Measurements from ENCODE around the gene AJM1. TPM values are rescaled to one million over a fixed set of nuclear protein-coding genes. Genes with fewer than 3 reads are reported as not detected.
"Not testable (repeated sequence)": the region's sequence is repeated elsewhere in the genome, so short reads cannot be mapped to it uniquely, and the experiment has no call there.

Gene AJM1
- total RNA-seq, 1 donor, result 1.3 TPM

DNA sequence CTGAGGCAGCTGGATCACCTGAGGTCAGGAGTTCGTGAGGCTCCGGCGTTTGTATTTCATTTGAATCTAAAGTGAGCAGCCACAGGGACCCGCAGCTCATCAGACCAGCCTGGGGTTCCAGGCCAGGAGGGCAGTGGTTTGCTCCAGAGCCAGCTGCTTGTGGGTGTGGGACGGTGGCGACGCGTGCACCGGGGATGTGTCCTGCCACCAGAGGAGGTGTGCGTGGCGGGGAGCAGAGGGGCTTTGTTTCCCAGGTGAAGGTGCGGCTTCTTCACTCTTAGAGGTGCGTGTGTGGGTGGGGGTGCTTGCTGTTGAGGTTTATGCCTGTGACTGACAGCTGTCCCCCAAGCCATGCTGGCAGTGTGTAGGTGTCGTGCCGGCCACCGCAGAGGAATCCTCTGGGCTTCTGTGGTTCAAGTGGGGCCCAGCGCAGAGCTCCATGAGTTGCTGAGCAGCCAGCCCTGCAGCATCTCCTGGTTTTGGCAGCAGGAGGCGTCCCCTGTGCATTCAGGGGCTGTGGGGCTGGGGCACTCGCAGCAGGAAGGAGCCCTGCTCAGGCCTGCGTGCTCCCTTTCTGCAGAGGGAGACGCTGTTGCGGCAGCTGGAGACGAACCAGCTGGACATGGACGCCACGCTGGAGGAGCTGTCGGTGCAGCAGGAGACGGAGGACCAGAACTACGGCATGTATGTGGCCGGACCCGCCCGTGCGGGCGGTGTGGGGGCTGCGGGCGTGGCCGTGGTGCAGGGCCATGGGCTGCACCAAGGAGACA is 6.9 kb upstream of the AJM1 start:
- DNase-seq (ENCODE audit: low read depth), result no peak
- H3K4me3 ChIP-seq (ENCODE audit: low read depth, low read length), result no peak overlapping the region
- no peak for TF ChIP-seq CTCF (IDR thresholded peaks at IDR 0.05; ENCODE audit: insufficient read depth, low read length)

- no peak for DNase-seq (ENCODE audit: low read depth)
- no peak for TF ChIP-seq CTCF (IDR thresholded peaks at IDR 0.05; ENCODE audit: insufficient read depth, low read length)
- no peak overlapping the region for H3K4me3 ChIP-seq (ENCODE audit: low read depth, low read length)
Observed at GRCh38 chr9:136835932-136836904, 6.1 kb upstream of the AJM1 start.

DNA sequence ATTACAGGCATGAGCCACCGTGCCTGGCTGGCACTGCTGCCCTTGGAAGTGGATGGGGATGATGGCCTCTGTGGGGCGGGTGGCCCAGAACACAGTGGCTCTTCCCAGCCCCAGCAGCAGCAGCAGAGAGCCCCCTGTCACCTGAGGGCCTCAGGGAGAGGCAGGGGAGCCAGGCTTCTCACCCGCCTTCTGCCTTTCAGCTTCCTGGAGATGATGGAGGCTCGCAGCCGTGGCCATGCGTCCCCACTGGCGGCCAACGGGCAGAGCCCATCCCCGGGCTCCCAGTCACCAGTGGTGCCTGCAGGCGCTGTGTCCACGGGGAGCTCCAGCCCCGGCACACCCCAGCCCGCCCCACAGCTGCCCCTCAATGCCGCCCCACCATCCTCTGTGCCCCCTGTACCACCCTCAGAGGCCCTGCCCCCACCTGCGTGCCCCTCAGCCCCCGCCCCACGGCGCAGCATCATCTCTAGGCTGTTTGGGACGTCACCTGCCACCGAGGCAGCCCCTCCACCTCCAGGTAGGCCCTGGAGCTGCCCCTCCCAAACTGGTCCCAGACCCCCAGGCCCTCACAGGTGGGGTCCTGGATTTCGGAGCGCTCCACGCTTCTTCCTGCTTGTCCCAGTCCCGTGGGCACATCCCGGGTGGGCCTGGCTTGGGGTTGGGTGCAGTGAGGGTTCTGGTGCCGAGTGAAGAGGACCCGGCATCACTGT is 5.0 kb upstream of the AJM1 start:
- H3K4me3 ChIP-seq (ENCODE audit: low read depth, low read length), result no peak overlapping the region
- no peak for TF ChIP-seq CTCF (IDR thresholded peaks at IDR 0.05; ENCODE audit: insufficient read depth, low read length)
- DNase-seq (ENCODE audit: low read depth), result no peak

DNA sequence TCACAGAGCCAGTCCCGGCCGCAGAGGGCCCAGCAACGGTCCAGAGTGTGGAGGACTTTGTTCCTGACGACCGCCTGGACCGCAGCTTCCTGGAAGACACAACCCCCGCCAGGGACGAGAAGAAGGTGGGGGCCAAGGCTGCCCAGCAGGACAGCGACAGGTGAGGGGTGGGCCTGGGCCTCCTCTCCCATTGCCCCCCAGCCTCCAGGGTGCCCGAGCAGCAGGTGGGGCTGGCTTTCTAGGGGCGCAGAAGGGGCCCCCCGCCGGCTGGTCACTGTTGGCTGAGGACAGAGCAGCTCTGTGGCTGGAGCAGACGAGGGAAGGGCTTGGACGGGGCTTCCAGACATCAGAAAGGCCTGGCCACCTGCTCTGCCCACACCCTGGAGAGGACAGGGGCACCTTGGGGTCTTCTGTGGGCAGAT is 4.4 kb upstream of the AJM1 start:
- H3K4me3 ChIP-seq (ENCODE audit: low read depth, low read length); DNase-seq (ENCODE audit: low read depth): not testable (repeated sequence)

DNA sequence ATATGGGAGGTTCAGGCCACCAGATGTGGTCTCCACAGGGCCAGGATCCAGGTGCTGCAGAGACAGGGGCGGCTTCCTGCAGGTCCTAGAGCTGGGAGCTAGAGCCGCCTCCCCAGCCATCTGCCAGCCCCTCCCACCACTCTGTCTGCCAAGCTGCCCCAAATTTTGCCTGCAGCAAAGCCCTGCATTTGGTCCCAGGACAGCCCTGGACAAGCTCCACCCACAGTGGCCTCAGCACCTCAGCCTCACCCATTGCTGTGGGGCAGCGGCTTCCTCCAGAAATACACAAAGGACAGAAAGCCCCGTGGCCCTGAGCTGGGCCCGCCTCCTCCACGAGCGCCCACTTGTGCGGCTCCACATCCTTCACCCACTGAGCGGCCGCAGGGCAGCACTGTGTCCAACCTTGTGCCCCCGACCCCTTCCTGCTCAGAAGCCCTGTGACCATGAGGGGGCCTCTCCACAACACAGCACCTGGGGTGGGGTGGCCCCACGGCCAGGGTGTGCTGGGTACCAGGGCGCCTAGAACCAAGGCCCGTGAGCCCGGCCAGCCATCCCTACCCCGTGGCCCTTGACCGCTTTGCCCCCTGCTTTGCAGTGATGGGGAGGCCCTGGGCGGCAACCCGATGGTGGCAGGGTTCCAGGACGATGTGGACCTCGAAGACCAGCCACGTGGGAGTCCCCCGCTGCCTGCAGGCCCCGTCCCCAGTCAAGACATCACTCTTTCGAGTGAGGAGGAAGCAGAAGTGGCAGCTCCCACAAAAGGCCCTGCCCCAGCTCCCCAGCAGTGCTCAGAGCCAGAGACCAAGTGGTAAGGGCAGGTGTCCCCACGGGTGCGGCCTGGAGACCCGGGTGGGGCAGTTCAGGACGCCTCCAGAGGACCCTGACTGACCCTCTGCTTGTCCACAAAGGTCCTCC is 3.7 kb upstream of the AJM1 start:
- no peak for TF ChIP-seq CTCF (IDR thresholded peaks at IDR 0.05; ENCODE audit: insufficient read depth, low read length)
- no peak for DNase-seq (ENCODE audit: low read depth)
- H3K4me3 ChIP-seq (ENCODE audit: low read depth, low read length), result no peak overlapping the region

DNA sequence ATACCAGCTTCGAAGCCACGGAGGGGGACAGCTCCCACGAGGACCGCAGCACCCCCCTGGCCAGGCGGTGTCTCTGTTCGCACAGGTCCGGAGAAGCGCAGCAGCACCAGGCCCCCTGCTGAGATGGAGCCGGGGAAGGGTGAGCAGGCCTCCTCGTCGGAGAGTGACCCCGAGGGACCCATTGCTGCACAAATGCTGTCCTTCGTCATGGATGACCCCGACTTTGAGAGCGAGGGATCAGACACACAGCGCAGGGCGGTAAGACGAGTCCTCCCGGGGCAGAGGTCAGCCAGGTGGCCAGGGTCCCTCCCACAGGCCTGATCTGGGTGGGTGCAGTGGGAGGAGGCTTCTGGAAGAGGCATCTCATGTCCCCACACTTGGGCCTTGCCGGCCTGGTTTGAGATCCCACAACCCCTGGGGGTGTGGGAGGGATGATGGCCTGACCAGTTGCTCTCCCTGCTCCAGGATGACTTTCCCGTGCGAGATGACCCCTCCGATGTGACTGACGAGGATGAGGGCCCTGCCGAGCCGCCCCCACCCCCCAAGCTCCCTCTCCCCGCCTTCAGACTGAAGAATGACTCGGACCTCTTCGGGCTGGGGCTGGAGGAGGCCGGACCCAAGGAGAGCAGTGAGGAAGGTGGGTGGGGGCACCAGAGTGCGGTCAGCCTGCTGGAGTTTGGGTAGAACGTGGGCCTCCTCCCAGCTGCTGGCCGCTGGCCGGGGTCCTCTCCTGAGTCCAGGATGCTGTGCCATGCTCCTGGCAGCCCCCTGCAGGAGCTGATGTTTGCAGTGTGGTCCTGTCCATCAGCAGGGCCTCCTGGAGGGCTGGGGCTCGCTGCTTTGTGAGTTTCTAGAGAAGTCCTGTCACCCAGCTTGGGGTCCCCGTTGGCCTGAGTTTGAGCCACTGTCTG is 2.8 kb upstream of the AJM1 start:
- TF ChIP-seq CTCF (IDR thresholded peaks at IDR 0.05; ENCODE audit: insufficient read depth, low read length), result no peak
- no peak overlapping the region for H3K4me3 ChIP-seq (ENCODE audit: low read depth, low read length)
- no peak for DNase-seq (ENCODE audit: low read depth)

All from fibroblast of the aortic adventitia (primary cell).